BJ (cell line): Measurements from ENCODE around the gene NT5C2. TPM values are rescaled to one million over a fixed set of nuclear protein-coding genes. Genes with fewer than 3 reads are reported as not detected.

ENCODE experiments used
- CTCF ChIA-PET: fragments of 350-600 bp; formaldehyde crosslinking; extraction: SDS; loops from one replicate; lab custom pipeline; 2021; ENCODE audit warnings: antibody characterized with exemption, inconsistent platforms; lab: Yijun Ruan, JAX
- POLR2A ChIA-PET: fragments of 300-600 bp; sonication (Branson Sonifier 250); formaldehyde crosslinking; extraction: SDS; loops from one replicate; lab custom pipeline; 2021; ENCODE audit warnings: antibody characterized with exemption; lab: Charles Lee
- DNase-seq: peaks from one replicate; pipeline ENCODE4 v3.0.0-alpha.2; 2011; ENCODE audit warnings: low read depth
- H3K27me3 ChIP-seq: 2 replicates; pipeline ENCODE4 v1.6.0; 2011; ENCODE audit warnings: low read length; ENCODE audit not compliant: control insufficient read depth, insufficient read depth
- H3K36me3 ChIP-seq: 2 replicates; pipeline ENCODE4 v1.5.1; 2011; ENCODE audit warnings: low read length; ENCODE audit not compliant: control insufficient read depth, insufficient read depth
- H3K4me3 ChIP-seq: 2 replicates; pipeline ENCODE4 v1.5.1; 2011; ENCODE audit warnings: low read depth, mild to moderate bottlenecking, control low read depth, low read length
- polyA plus RNA-seq: library from polyadenylated mRNA; depleted of rRNA; stranded (reverse); fragments of >200 nt; gene quantifications from 2 replicates; pipeline ENCODE4 v1.2.3, GENCODE V29; 2011
- TF ChIP-seq, protein P1 (sequence below): IDR thresholded peaks from 2 replicates; pipeline ENCODE4 v1.5.1; 2011; ENCODE audit warnings: low read depth, mild to moderate bottlenecking, control low read depth, inconsistent platforms, low read length, moderate library complexity; ENCODE audit not compliant: insufficient read depth

NT5C2 gene
- polyA plus RNA-seq, 1 experiment, result 49.3 TPM

DNA sequence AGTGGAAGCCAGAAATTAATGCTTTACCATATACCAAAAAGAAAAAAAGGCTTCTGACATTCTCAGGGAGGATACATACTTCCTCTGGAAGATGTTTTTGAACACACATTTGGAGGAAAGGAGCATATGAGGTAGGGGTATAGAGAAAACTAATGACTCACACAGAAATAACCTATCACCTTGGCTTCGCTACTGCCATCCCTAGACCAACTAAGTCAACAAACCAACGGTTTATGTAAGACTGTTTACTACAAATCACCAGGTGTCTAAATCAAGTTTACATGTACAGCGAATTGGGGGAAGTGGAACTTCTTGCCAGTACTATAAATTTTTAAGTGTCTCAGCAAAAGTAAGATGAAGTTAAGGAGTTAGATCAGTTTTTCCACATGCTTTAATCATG, 96.9 kb downstream of the NT5C2 start:
- H3K36me3 ChIP-seq, result peaks cover 14% of the 10 kb centered on the region
- H3K27me3 ChIP-seq, result no peaks in the 10 kb centered on the region
- no peak for DNase-seq
- TF ChIP-seq, protein P1, sequence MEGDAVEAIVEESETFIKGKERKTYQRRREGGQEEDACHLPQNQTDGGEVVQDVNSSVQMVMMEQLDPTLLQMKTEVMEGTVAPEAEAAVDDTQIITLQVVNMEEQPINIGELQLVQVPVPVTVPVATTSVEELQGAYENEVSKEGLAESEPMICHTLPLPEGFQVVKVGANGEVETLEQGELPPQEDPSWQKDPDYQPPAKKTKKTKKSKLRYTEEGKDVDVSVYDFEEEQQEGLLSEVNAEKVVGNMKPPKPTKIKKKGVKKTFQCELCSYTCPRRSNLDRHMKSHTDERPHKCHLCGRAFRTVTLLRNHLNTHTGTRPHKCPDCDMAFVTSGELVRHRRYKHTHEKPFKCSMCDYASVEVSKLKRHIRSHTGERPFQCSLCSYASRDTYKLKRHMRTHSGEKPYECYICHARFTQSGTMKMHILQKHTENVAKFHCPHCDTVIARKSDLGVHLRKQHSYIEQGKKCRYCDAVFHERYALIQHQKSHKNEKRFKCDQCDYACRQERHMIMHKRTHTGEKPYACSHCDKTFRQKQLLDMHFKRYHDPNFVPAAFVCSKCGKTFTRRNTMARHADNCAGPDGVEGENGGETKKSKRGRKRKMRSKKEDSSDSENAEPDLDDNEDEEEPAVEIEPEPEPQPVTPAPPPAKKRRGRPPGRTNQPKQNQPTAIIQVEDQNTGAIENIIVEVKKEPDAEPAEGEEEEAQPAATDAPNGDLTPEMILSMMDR, result no peak
- H3K4me3 ChIP-seq, result no peak overlapping the region
- ChIA-PET POLR2A (no interaction called here), CTCF (interaction anchor here (0.6 to 1.0 kb wide), 3 partner anchors 48 to 182 kb away, joined by 3 to 4 read pairs (median 3); no protein-coding TSS in a partner anchor)

DNA sequence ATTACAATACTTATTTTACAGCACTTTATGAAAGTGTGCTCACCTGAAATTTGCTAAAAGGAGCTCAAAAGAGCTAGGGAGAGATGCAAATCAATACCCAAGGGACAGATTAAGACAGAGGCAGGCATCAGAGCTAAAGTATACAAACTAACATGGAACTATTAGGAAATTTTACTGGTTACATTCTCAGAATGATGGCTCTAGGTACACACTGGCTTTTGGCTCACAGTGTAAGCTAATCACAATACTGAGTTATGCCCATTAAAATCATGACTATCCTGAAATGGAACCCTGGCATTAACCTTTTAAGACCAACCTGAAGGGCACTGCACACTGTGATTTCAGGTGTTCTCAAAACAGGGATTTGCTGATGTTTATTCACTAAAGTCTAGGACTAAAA, 98.1 kb downstream of the NT5C2 start:
- POLR2A ChIA-PET, result no interaction called here
- peaks cover 17% of the 10 kb centered on the region for H3K36me3 ChIP-seq
- TF ChIP-seq, protein P1, result no peak

DNA sequence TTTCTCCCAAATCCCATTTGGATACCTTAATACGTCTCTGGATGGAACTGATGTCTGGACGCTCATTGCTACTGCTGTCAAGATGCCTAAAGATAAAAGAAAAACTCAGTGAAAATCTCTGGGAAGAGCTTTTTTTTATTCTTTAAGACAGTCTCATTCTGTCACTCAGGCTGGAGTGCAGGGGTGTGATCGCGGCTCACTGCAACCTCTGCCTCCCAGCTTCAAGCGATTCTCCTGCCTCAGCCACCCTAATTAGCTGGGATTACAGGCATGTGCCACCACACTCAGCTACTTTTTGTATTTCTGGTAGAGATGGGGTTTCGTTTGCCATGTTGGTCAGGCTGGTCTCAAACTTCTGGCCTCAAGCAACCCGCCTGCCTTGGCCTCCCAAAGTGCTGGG, 102.2 kb downstream of the NT5C2 start:
- no peaks in the 10 kb centered on the region for H3K27me3 ChIP-seq
- peaks cover 22% of the 10 kb centered on the region for H3K36me3 ChIP-seq
- H3K4me3 ChIP-seq, result no peak overlapping the region
- DNase-seq, result no peak
- TF ChIP-seq, protein P1, result no peak
- ChIA-PET POLR2A (no interaction called here), CTCF (interaction anchor here (0.6 to 1.1 kb wide), 4 partner anchors 151 to 332 kb away, joined by 3 read pairs; partner anchors contain the start of gene CNNM2)

More for the DNA sequence above, 98.1 kb downstream of the NT5C2 start:
- CTCF ChIA-PET, result interaction anchor here (1.0 kb wide), 2 partner anchors 49 to 150 kb away, joined by 3 to 4 read pairs; no protein-coding TSS in a partner anchor
- Histone ChIP-seq H3K4me3 (no peak overlapping the region), H3K27me3 (no peaks in the 10 kb centered on the region)
- no peak for DNase-seq

DNA sequence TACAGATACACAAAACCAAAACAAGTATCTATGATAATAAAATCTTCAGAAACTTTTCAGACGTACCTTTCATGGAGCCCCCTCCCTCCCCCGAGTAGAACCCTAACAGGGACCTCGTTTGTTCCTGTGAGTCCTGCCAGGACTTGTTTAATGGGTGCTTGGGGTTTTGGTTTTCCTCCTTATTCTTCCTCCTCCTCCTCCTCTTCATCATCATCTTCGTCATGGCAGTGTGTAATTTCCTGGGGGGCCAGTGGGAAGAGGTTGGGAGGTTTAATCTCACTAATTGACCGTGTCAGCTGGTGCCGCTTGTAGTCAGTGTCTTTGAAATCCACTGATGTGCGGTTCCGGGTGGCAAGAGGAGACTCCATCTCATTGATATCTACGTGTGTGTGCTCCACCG, 103.6 kb downstream of the NT5C2 start:
- TF ChIP-seq, protein P1, result no peak
- Histone ChIP-seq H3K4me3 (no peak overlapping the region), H3K27me3 (no peaks in the 10 kb centered on the region), H3K36me3 (peaks cover 22% of the 10 kb centered on the region)
- CTCF ChIA-PET, result no interaction called here
- DNase-seq, result no peak
- POLR2A ChIA-PET, result no interaction called here

DNA sequence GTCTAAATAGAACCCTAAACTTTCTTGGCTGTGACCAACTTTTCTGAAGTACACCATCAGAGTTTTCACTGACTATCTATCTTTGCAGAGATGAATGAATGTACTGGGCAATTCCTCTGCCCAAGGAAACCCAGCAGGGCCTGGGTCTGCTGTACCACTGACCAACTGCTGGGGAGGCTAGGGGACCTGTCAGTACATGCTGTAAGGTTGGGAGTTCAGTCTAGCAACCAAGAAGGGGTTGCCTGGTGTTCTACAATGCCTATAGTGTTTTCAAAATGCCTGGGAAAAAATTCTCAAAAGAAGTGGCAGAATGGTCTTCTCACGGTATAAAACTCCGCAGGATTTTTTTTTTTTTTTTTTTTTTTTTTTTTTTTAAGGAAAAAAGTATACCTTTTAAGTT, 106.3 kb downstream of the NT5C2 start:
- CTCF ChIA-PET, result interaction anchor here (1.0 to 3.0 kb wide), 5 partner anchors 98 to 169 kb away, joined by 3 to 11 read pairs (median 5); partner anchors contain the start of gene CNNM2
- TF ChIP-seq, protein P1, result 0 out of 2 replicates have a peak, but pooled peaks have one; percentile 12
- H3K36me3 ChIP-seq, result peaks cover 16% of the 10 kb centered on the region
- no peaks in the 10 kb centered on the region for H3K27me3 ChIP-seq
- H3K4me3 ChIP-seq, result no peak overlapping the region
- no peak for DNase-seq
- POLR2A ChIA-PET, result no interaction called here
